ENCODE measurements around the gene INPP5J.

INPP5J gene

GRCh38 chr22:31177420-31178162 lies 54.8 kb downstream of the INPP5J start:
- Histone ChIP-seq H3K4me3 (ENCODE audit: low read length) (no peak overlapping the region), H3K27me3 (ENCODE audit: control insufficient read depth, insufficient read depth, low read length) (no peaks in the 10 kb centered on the region), H3K36me3 (ENCODE audit: control insufficient read depth, insufficient read depth, low read length) (no peaks in the 10 kb centered on the region), H3K9ac (ENCODE audit: low read length) (no peak overlapping the region), H3K4me1 (ENCODE audit: control insufficient read depth, insufficient read depth, low read length) (peaks cover 8% of the 10 kb centered on the region), H3K9me3 (ENCODE audit: control insufficient read depth, low read length) (no peaks in the 10 kb centered on the region)

GRCh38 chr22:31178859-31179258 lies 56.1 kb downstream of the INPP5J start:
- Histone ChIP-seq H3K36me3 (ENCODE audit: control insufficient read depth, insufficient read depth, low read length) (no peaks in the 10 kb centered on the region), H3K4me3 (ENCODE audit: low read length) (no peak overlapping the region), H3K27me3 (ENCODE audit: control insufficient read depth, insufficient read depth, low read length) (no peaks in the 10 kb centered on the region), H3K9me3 (ENCODE audit: control insufficient read depth, low read length) (no peaks in the 10 kb centered on the region), H3K9ac (ENCODE audit: low read length) (no peak overlapping the region), H3K4me1 (ENCODE audit: control insufficient read depth, insufficient read depth, low read length) (peaks cover 8% of the 10 kb centered on the region)

- Histone ChIP-seq H3K9ac (ENCODE audit: low read length) (no peak overlapping the region), H3K9me3 (ENCODE audit: control insufficient read depth, low read length) (no peaks in the 10 kb centered on the region), H3K27me3 (ENCODE audit: control insufficient read depth, insufficient read depth, low read length) (no peaks in the 10 kb centered on the region), H3K36me3 (ENCODE audit: control insufficient read depth, insufficient read depth, low read length) (no peaks in the 10 kb centered on the region), H3K4me1 (ENCODE audit: control insufficient read depth, insufficient read depth, low read length) (peaks cover 8% of the 10 kb centered on the region), H3K4me3 (ENCODE audit: low read length) (no peak overlapping the region)
Observed at GRCh38 chr22:31179345-31179744, 56.6 kb downstream of the INPP5J start.

GRCh38 chr22:31184015-31184414 lies 61.2 kb downstream of the INPP5J start:
- Histone ChIP-seq H3K36me3 (ENCODE audit: control insufficient read depth, insufficient read depth, low read length) (no peaks in the 10 kb centered on the region), H3K9me3 (ENCODE audit: control insufficient read depth, low read length) (no peaks in the 10 kb centered on the region), H3K27me3 (ENCODE audit: control insufficient read depth, insufficient read depth, low read length) (no peaks in the 10 kb centered on the region), H3K4me1 (ENCODE audit: control insufficient read depth, insufficient read depth, low read length) (peaks cover 7% of the 10 kb centered on the region), H3K4me3 (ENCODE audit: low read length) (no peak overlapping the region), H3K9ac (ENCODE audit: low read length) (no peak overlapping the region)
